ENCODE measurements around the gene MTA1. TPM values are rescaled to one million over a fixed set of nuclear protein-coding genes. Genes with fewer than 3 reads are reported as not detected.

The MTA1 gene
- total and polyA plus RNA-seq, 2 of the 8 experiments (the other 6 are each of a cell fraction or from before 2014, with no cell fraction given) = 73.9 to 221 TPM

- TF ChIP-seq KDM1A (IDR thresholded peaks at IDR 0.05; ENCODE audit: borderline replicate concordance, low read length) = no peak
- TF ChIP-seq SIRT6 (IDR thresholded peaks at IDR 0.05; ENCODE audit: low read length) = no peak
- TF ChIP-seq EZH2 (IDR thresholded peaks at IDR 0.05; ENCODE audit: low read depth, low read length, severe bottlenecking) = no peak
- TF ChIP-seq PHF8 (conservative IDR thresholded peaks at IDR 0.05; ENCODE audit: low read depth, low read length) = 0 out of 2 replicates have a peak, but pooled peaks have one; percentile 24
- no peak for TF ChIP-seq FOSL1 (IDR thresholded peaks at IDR 0.05; ENCODE audit: insufficient read depth, low read depth, low read length)
- no peak for TF ChIP-seq CTCF (IDR thresholded peaks at IDR 0.05; ENCODE audit: control extremely low read depth in 1 of 3, insufficient read depth in 1 of 3, low read depth in 1 of 3, low read length in 3 of 3)
- 0 out of 2 replicates have a peak, but pooled peaks have one; percentile 4 for TF ChIP-seq RBBP5 (IDR thresholded peaks at IDR 0.05; ENCODE audit: borderline replicate concordance, low read depth, low read length)
- TF ChIP-seq ASH2L (IDR thresholded peaks at IDR 0.05; ENCODE audit: low read length) = no peak
- no peak for TF ChIP-seq CHD1 (IDR thresholded peaks at IDR 0.05; ENCODE audit: low read depth, low read length)
- TF ChIP-seq CEBPB (IDR thresholded peaks at IDR 0.05; ENCODE audit: low read depth, low read length) = no peak
- TF ChIP-seq, protein P1, sequence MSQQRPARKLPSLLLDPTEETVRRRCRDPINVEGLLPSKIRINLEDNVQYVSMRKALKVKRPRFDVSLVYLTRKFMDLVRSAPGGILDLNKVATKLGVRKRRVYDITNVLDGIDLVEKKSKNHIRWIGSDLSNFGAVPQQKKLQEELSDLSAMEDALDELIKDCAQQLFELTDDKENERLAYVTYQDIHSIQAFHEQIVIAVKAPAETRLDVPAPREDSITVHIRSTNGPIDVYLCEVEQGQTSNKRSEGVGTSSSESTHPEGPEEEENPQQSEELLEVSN (IDR thresholded peaks at IDR 0.05) = no peak
Measured at GRCh38 chr14:105420101-105420973, 710 bp downstream of the MTA1 start (continued).

All from H1 (cell line).